ENCODE results near the gene TMEM100. TPM values are rescaled to one million over a fixed set of nuclear protein-coding genes. Genes with fewer than 3 reads are reported as not detected.

TMEM100 gene
- total RNA-seq, 1 donor from 2014 or later: 3.3 TPM

- DNase-seq (ENCODE audit: low spot score in 2 of 2) (no peak), FAIRE-seq (no peak)
Observed at GRCh38 chr17:55722016-55722736, 488 bp downstream of the TMEM100 start.

- FAIRE-seq (no peak), DNase-seq (ENCODE audit: low spot score in 2 of 2) (no peak)
Observed at GRCh38 chr17:55720919-55721836, 1.5 kb downstream of the TMEM100 start.

GRCh38 chr17:55717898-55718735 is 4.5 kb downstream of the TMEM100 start:
- no peak for FAIRE-seq
- DNase-seq (ENCODE audit: low spot score in 2 of 2): peak in 1 of 2 donors; percentile 17

GRCh38 chr17:55717432-55717831 is 5.2 kb downstream of the TMEM100 start:
- DNase-seq (ENCODE audit: low spot score in 2 of 2): no peak
- FAIRE-seq: no peak

GRCh38 chr17:55710829-55711496 is 11.7 kb downstream of the TMEM100 start:
- no peak for FAIRE-seq
- no peak for DNase-seq (ENCODE audit: low spot score in 2 of 2)

GRCh38 chr17:55710410-55710809 is 12.3 kb downstream of the TMEM100 start:
- DNase-seq (ENCODE audit: low spot score in 2 of 2) (no peak), FAIRE-seq (no peak)

- DNase-seq (ENCODE audit: low spot score in 2 of 2) (no peak), FAIRE-seq (no peak)
Observed at GRCh38 chr17:55709984-55710383, 12.7 kb downstream of the TMEM100 start.

- DNase-seq (ENCODE audit: low spot score in 2 of 2): no peak
- FAIRE-seq: no peak
Observed at GRCh38 chr17:55709440-55709839, 13.2 kb downstream of the TMEM100 start.

GRCh38 chr17:55708175-55708974 is 14.3 kb downstream of the TMEM100 start:
- DNase-seq (ENCODE audit: low spot score in 2 of 2) (no peak), FAIRE-seq (no peak)

- no peak for FAIRE-seq
- DNase-seq (ENCODE audit: low spot score in 2 of 2): no peak
Observed at GRCh38 chr17:55706808-55707773, 15.6 kb downstream of the TMEM100 start.

GRCh38 chr17:55705847-55706246 is 16.8 kb downstream of the TMEM100 start:
- no peak for DNase-seq (ENCODE audit: low spot score in 2 of 2)
- no peak for FAIRE-seq

GRCh38 chr17:55704401-55704800 is 18.3 kb downstream of the TMEM100 start:
- DNase-seq (ENCODE audit: low spot score in 2 of 2): no peak
- FAIRE-seq: no peak

- FAIRE-seq: no peak
- no peak for DNase-seq (ENCODE audit: low spot score in 2 of 2)
Observed at GRCh38 chr17:55702150-55702549, 20.5 kb downstream of the TMEM100 start.

- FAIRE-seq (no peak), DNase-seq (ENCODE audit: low spot score in 2 of 2) (no peak)
Observed at GRCh38 chr17:55699181-55699860, 23.3 kb downstream of the TMEM100 start.

- FAIRE-seq (no peak), DNase-seq (ENCODE audit: low spot score in 2 of 2) (no peak)
Observed at GRCh38 chr17:55694286-55694910, 28.3 kb downstream of the TMEM100 start.

- DNase-seq (ENCODE audit: low spot score in 2 of 2) (no peak), FAIRE-seq (no peak)
Observed at GRCh38 chr17:55693254-55694216, 29.1 kb downstream of the TMEM100 start.
